HEK293 (cell line): ENCODE data around the gene PYY.
A peak's percentile ranks its signal among the peaks of the same experiment; 100 is the strongest.

Experiments used
- KLF1 ChIP-seq: fragments of 450-650 bp; formaldehyde crosslinking; IDR thresholded peaks from 2 replicates; pipeline ENCODE4 v1.5.1; 2016; ENCODE audit warnings: missing biosample characterization, missing genetic modification characterization
- KLF17 ChIP-seq: fragments of 450-650 bp; formaldehyde crosslinking; IDR thresholded peaks from 2 replicates; pipeline ENCODE4 v1.5.1; 2016; ENCODE audit warnings: missing biosample characterization, missing genetic modification characterization
- MEIS1 ChIP-seq: sonication (generic); formaldehyde crosslinking; IDR thresholded peaks from 2 replicates; pipeline ENCODE4 v1.8.1; 2022; ENCODE audit warnings: missing genetic modification reagents, mild to moderate bottlenecking, borderline replicate concordance
- PRDM2 ChIP-seq: fragments of 450-650 bp; formaldehyde crosslinking; IDR thresholded peaks from 2 replicates; pipeline ENCODE4 v1.5.1; 2016; ENCODE audit warnings: missing biosample characterization, missing genetic modification characterization, borderline replicate concordance
- SP3 ChIP-seq: fragments of 450-650 bp; formaldehyde crosslinking; IDR thresholded peaks from 2 replicates; pipeline ENCODE4 v1.5.1; 2016; ENCODE audit warnings: missing biosample characterization, missing genetic modification characterization
- TRIM28 ChIP-seq: IDR thresholded peaks from 2 replicates; pipeline ENCODE4 v1.6.1; 2011; ENCODE audit warnings: low read length, control low read depth, borderline replicate concordance
- ZBTB10 ChIP-seq: fragments of 450-650 bp; formaldehyde crosslinking; IDR thresholded peaks from 2 replicates; pipeline ENCODE4 v1.5.1; 2016; ENCODE audit warnings: missing biosample characterization, missing genetic modification characterization
- ZBTB11 ChIP-seq: fragments of 450-650 bp; formaldehyde crosslinking; conservative IDR thresholded peaks from 2 replicates; pipeline ENCODE4 v1.5.1; 2016; ENCODE audit warnings: low read depth, missing biosample characterization, missing genetic modification characterization
- ZBTB49 ChIP-seq: fragments of 450-650 bp; formaldehyde crosslinking; IDR thresholded peaks from 2 replicates; pipeline ENCODE4 v1.5.1; 2016; ENCODE audit warnings: missing biosample characterization, missing genetic modification characterization, low read depth
- ZNF121 ChIP-seq: fragments of 450-650 bp; formaldehyde crosslinking; IDR thresholded peaks from 2 replicates; pipeline ENCODE4 v1.5.1; 2016; ENCODE audit warnings: missing biosample characterization, missing genetic modification characterization
- ZNF155 ChIP-seq: fragments of 450-650 bp; formaldehyde crosslinking; IDR thresholded peaks from 2 replicates; pipeline ENCODE4 v1.5.1; 2016; ENCODE audit warnings: missing biosample characterization, missing genetic modification characterization
- ZNF169 ChIP-seq: fragments of 450-650 bp; formaldehyde crosslinking; IDR thresholded peaks from 2 replicates; pipeline ENCODE4 v1.5.1; 2016; ENCODE audit warnings: missing biosample characterization, missing genetic modification characterization
- ZNF202 ChIP-seq: fragments of 450-650 bp; formaldehyde crosslinking; IDR thresholded peaks from 2 replicates; pipeline ENCODE4 v1.5.1; 2016; ENCODE audit warnings: missing biosample characterization, missing genetic modification characterization, borderline replicate concordance
- ZNF311 ChIP-seq: fragments of 450-650 bp; formaldehyde crosslinking; IDR thresholded peaks from 2 replicates; pipeline ENCODE4 v1.5.1; 2017; ENCODE audit warnings: missing biosample characterization, missing genetic modification characterization, borderline replicate concordance
- ZNF473 ChIP-seq: fragments of 450-650 bp; formaldehyde crosslinking; IDR thresholded peaks from 2 replicates; pipeline ENCODE4 v1.5.1; 2017; ENCODE audit warnings: missing biosample characterization, missing genetic modification characterization
- ZNF48 ChIP-seq: fragments of 450-650 bp; formaldehyde crosslinking; IDR thresholded peaks from 2 replicates; pipeline ENCODE4 v1.5.1; 2016; ENCODE audit warnings: missing biosample characterization, missing genetic modification characterization
- ZNF514 ChIP-seq: fragments of 450-650 bp; formaldehyde crosslinking; IDR thresholded peaks from 2 replicates; pipeline ENCODE4 v1.5.1; 2016; ENCODE audit warnings: missing biosample characterization, missing genetic modification characterization
- ZNF571 ChIP-seq: fragments of 450-650 bp; formaldehyde crosslinking; IDR thresholded peaks from 2 replicates; pipeline ENCODE4 v1.5.0; 2017; ENCODE audit warnings: missing biosample characterization, missing genetic modification characterization
- ZNF629 ChIP-seq: fragments of 450-650 bp; formaldehyde crosslinking; IDR thresholded peaks from 2 replicates; pipeline ENCODE4 v1.5.1; 2017; ENCODE audit warnings: missing biosample characterization, missing genetic modification characterization
- ZNF639 ChIP-seq: fragments of 450-650 bp; formaldehyde crosslinking; IDR thresholded peaks from 2 replicates; pipeline ENCODE4 v1.5.1; 2016; ENCODE audit warnings: missing biosample characterization, missing genetic modification characterization
- ZNF654 ChIP-seq: fragments of 450-650 bp; formaldehyde crosslinking; IDR thresholded peaks from 2 replicates; pipeline ENCODE4 v1.5.1; 2016; ENCODE audit warnings: low read depth, missing biosample characterization, missing genetic modification characterization
- ZNF677 ChIP-seq: fragments of 450-650 bp; IDR thresholded peaks from 2 replicates; pipeline ENCODE4 v1.5.0; 2018; ENCODE audit warnings: missing biosample characterization, mild to moderate bottlenecking, missing genetic modification characterization, moderate library complexity
- ZNF785 ChIP-seq: fragments of 450-650 bp; formaldehyde crosslinking; IDR thresholded peaks from 2 replicates; pipeline ENCODE4 v1.5.1; 2016; ENCODE audit warnings: missing biosample characterization, missing genetic modification characterization

The PYY gene

GRCh38 chr17:43907998-43908721, 45.6 kb downstream of the PYY start (continued):
- TF ChIP-seq PRDM2 (tag by site-specific recombination) (no peak), ZNF202 (tag by site-specific recombination) (no peak), ZNF571 (tag by site-specific recombination) (no peak), ZNF473 (no peak), SP3 (tag by site-specific recombination) (peak; percentile 75), ZNF629 (peak; percentile 49), ZNF311 (tag by site-specific recombination) (no peak), ZNF654 (tag by site-specific recombination) (no peak), ZNF48 (tag by site-specific recombination) (no peak), ZNF121 (peak; percentile 100), ZBTB10 (no peak), ZNF677 (tag by site-specific recombination) (no peak), ZNF785 (tag by site-specific recombination) (no peak), ZBTB49 (tag by site-specific recombination) (no peak), ZNF639 (tag by site-specific recombination) (no peak), MEIS1 (CRISPR knock-in tag) (no peak), ZNF169 (tag by site-specific recombination) (no peak), ZBTB11 (tag by site-specific recombination) (no peak), ZNF155 (tag by site-specific recombination) (no peak), ZNF514 (tag by site-specific recombination) (no peak), KLF1 (tag by site-specific recombination) (peak; percentile 70), TRIM28 (no peak), KLF17 (tag by site-specific recombination) (peak; percentile 68)
